ENCODE data around the gene FAM186B.

DNA sequence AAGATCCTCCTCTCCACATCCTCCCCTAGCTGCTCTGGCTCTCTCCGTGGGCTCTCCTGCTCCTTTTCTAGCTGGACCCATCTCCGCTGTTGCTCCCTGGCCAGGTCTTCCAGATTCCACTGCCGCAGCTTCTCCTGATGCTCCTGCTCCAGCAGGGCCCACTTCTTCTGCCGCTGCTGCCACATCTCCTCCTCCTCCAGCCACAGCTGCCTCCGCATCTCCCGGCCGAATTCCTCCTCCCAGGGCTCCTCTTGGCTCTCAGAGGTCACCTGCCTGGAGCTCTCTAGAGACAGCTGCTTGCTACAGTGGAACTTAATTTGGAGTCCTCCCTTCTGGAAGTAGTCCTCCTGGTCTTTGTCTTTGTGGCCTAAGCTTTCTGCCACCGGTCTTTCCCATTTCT lies 5.5 kb downstream of the FAM186B start:
- no peak for TF ChIP-seq CTCF (IDR thresholded peaks at IDR 0.05; ENCODE audit: insufficient read depth, low read depth, low read length)
- no peak for TF ChIP-seq EZH2 (IDR thresholded peaks at IDR 0.05; ENCODE audit: insufficient read depth, low read length)
